Measurements from ENCODE around the gene SUSD1.
A peak's percentile ranks its signal among the peaks of the same experiment; 100 is the strongest.
"Not testable (repeated sequence)": the region's sequence is repeated elsewhere in the genome, so short reads cannot be mapped to it uniquely, and the experiment has no call there.

SUSD1 gene

DNA sequence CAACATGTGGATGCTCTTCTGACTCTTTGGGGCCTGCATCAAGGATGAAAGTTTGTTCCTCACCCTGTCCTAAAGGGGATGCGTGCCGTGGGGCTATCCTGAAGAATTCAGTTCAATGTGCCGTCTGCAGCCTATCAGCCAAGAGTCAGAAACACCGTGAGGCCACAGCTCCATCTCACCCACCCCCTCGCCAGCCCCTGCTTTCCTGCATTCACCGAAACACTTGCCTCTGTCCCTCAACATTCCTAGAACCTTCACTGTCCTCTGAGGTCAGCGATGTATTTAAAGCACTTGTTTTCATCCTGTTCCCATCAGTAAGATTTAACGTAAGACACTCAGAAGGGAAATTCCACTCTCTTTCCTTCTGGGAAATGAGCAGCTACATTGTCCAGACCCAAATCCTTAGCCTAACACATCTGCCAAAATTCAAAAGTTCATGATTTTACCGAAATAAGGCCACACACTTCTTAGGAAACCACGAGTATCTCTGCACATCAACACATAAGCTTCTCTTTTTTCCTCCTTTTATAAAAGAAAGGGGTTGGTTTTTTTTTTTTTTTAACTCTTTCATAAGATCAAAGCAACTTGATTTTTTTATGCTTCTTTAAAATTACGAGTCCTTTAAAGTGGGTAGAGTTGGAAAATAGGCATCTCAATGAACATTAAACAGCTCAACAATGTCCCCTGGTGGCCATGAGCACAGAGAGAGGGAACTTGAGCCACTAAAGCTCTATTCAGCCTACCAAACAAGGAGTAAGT is 100.7 kb downstream of the SUSD1 start:
- H3K9me3 ChIP-seq (ENCODE audit: control insufficient read depth in 1 of 2, low read length in 2 of 2): no peaks in the 10 kb centered on the region
- H3K27me3 ChIP-seq (ENCODE audit: low read depth, low read length): no peaks in the 10 kb centered on the region
- H3K27ac ChIP-seq (ENCODE audit: low read length): peak overlapping the region; percentile 83
- H3K36me3 ChIP-seq (ENCODE audit: control insufficient read depth in 1 of 2, insufficient read depth in 2 of 2, low read length in 2 of 2): no peaks in the 10 kb centered on the region
- H3K4me1 ChIP-seq (ENCODE audit: control insufficient read depth in 1 of 2, insufficient read depth in 2 of 2, low read length in 2 of 2): no peaks in the 10 kb centered on the region
- no peak overlapping the region for H3K4me3 ChIP-seq (ENCODE audit: low read depth in 1 of 2, low read length in 2 of 2)

DNA sequence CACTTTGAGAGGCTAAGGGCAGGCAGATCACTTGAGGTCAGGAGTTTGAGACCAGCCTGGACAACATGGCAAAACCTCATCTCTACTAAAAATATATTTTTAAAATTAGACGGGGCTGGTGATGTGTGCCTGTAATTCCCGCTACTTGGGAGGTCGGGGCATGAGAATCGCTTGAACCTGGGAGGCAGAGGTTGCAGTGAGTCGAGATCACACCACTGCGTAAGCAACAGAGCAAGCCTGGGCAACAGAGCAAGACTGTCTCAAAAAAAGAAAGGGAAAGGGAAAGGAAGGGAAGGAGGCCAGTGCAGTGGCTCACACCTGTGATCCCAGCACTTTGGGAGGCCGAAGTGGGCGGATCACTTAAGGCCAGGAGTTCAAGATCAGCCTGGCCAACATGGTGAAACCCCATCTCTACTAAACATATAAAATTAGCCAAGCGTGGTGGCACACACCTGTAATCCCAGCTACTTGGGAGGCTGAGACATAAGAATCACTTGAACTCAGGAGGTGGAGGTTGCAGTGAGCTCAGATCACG is 101.4 kb downstream of the SUSD1 start:
- peak overlapping the region; percentile 83 for H3K27ac ChIP-seq (ENCODE audit: low read length)
- H3K4me3 ChIP-seq (ENCODE audit: low read depth in 1 of 2, low read length in 2 of 2); H3K4me1 ChIP-seq (ENCODE audit: control insufficient read depth in 1 of 2, insufficient read depth in 2 of 2, low read length in 2 of 2): not testable (repeated sequence)

DNA sequence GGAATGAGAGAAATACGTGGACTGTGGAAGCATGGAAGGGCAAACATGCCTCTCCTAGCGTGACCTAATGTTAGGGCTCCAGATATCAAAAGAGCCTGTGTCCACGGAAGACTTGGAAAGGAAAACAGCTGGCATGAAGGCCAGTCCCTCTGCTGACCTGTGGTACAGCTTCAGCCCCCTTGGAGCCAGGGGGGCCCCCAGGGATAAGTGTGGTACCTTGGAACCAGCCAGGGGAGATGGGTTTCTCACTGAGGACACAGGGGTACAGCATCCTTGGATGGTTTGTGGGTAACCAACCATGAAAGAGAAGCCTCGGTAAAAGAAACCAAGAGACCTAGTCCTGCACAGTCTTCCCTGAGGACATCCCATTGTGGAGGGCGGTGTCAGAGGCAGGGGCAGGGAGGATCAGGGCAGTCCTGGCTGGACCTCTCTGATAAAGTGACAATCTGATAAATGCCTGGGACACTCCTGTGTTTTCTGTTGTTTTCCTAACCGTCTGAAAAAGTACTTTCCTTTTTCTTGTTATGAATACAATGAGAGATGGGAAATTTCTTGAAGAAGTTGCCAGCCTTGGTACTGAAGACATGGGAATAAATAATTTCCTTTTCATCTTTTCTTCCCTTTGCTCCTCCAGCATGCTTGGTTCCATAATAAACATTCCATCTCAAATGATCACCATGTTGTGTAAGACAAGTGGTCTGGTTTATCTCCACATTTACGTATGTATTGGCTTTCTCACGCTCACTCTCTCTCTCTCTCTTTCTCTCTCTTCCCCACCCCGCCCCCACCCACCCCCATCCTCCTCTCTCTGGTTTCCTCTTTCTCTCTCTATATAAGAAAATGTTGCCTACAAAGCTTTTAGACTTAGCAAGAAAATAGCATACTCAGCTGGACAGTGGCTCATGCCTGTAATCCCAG is 102.1 kb downstream of the SUSD1 start:
- H3K36me3 ChIP-seq (ENCODE audit: control insufficient read depth in 1 of 2, insufficient read depth in 2 of 2, low read length in 2 of 2): no peaks in the 10 kb centered on the region
- H3K9me3 ChIP-seq (ENCODE audit: control insufficient read depth in 1 of 2, low read length in 2 of 2): no peaks in the 10 kb centered on the region
- H3K4me1 ChIP-seq (ENCODE audit: control insufficient read depth in 1 of 2, insufficient read depth in 2 of 2, low read length in 2 of 2): no peaks in the 10 kb centered on the region
- H3K27me3 ChIP-seq (ENCODE audit: low read depth, low read length): no peaks in the 10 kb centered on the region
- H3K27ac ChIP-seq (ENCODE audit: low read length): peak overlapping the region; percentile 60
- no peak overlapping the region for H3K4me3 ChIP-seq (ENCODE audit: low read depth in 1 of 2, low read length in 2 of 2)

More for the DNA sequence above, 101.4 kb downstream of the SUSD1 start:
- not testable (repeated sequence) for H3K36me3 ChIP-seq (ENCODE audit: control insufficient read depth in 1 of 2, insufficient read depth in 2 of 2, low read length in 2 of 2); H3K27me3 ChIP-seq (ENCODE audit: low read depth, low read length); H3K9me3 ChIP-seq (ENCODE audit: control insufficient read depth in 1 of 2, low read length in 2 of 2)

DNA sequence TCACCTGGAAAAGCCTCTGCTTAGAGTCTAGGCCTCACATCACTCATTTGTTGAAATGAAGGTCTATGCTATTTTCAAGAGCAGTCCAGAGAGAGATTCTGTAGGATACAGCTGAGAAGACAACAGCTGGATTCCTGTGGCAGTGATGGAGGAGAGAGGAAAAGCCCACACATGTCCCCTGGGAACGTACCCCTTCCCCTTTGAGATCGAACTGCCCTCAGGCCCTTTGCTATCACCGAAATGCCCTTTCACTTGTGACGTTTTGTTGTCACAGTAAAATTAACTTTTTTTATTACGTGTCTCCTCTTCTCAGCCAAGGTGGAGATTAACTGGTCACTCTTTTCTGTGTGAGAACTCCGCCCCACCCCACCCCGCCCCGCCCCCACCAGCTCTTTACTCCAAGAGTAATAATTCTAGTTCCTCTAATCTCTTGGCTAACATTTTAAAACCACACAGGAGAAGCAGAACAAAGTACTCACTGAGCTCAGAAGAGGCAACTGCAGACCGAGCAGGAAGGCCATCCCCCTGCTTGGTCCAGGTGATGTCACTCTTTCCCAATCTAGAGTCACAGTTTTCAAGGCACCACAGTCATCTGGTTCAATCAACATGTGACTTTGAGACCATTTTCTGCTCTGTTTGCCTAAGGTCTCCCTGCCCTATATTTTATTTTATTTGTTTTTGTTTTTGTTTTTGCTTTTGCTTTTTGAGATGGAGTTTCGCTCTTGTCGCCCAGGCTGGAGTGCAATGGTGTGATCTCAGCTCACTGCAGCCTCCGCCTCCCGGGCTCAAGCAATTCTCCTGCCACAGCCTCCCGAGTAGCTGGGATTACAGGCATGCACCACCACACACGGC is 105.6 kb downstream of the SUSD1 start:
- Histone ChIP-seq H3K9me3 (ENCODE audit: control insufficient read depth in 1 of 2, low read length in 2 of 2) (no peaks in the 10 kb centered on the region), H3K27me3 (ENCODE audit: low read depth, low read length) (no peaks in the 10 kb centered on the region), H3K36me3 (ENCODE audit: control insufficient read depth in 1 of 2, insufficient read depth in 2 of 2, low read length in 2 of 2) (no peaks in the 10 kb centered on the region), H3K4me1 (ENCODE audit: control insufficient read depth in 1 of 2, insufficient read depth in 2 of 2, low read length in 2 of 2) (peaks cover 0 to 4% of the 10 kb centered on the region in 2 donors), H3K4me3 (ENCODE audit: low read depth in 1 of 2, low read length in 2 of 2) (no peak overlapping the region), H3K27ac (ENCODE audit: low read length) (no peak overlapping the region)

DNA sequence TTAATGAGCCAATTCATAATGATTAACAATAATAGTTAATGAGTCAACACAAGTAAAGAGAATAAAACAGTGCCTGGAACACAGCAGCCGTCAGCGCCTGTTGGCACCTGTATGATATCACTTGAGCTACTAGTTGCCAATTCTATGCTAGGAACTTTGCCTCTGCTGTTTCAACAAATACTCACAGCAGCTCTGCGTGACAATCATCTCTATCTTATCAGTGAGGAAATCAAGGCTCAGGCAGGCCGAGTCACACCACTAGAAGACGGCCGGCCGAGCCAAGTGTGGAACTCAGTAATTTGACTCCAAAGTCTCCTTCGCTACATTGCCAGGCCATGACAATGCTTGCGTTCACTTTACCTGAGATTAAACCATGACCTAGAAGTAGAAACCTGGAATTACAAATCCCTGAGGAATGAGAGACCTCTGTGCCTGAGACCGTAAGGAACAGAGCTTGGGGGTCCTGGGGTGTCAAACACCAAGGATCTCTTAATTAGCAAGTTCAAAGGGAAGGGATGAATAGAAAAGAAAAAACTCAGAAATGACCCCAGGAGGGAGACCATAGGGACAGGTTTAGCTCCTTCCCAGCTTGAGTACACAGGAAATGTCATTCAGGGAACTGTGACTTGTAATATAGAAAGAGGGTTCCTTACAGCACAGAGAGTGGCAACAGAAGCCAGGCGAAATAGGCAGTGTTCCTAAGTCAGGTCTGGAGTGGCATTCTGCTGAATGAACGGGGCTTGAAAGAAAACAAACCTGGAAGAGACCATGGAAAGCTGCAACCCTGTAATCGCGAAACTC is 109.1 kb downstream of the SUSD1 start:
- H3K27ac ChIP-seq (ENCODE audit: low read length): peak overlapping the region; percentile 62
- no peaks in the 10 kb centered on the region for H3K9me3 ChIP-seq (ENCODE audit: control insufficient read depth in 1 of 2, low read length in 2 of 2)
- H3K4me3 ChIP-seq (ENCODE audit: low read depth in 1 of 2, low read length in 2 of 2): no peak overlapping the region

DNA sequence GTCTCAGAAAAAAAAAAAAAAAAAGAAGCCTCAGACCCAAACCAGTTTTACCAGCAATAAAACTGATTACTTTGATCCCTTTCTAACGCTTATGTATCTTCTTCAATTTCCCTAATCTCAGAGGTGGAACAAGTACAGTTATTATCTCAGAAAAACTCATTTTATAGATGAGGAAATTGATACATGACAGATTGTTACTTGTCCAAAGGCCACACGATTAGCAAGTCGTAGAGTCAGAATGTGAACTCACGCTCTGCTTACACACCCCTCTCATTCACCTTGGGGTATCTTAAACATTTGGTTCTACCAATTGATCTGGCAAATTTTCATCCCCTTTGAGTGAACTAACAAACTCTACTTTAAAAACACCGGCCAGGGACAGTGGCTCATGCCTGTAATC is 110.2 kb downstream of the SUSD1 start:
- no peaks in the 10 kb centered on the region for H3K27me3 ChIP-seq (ENCODE audit: low read depth, low read length)
- H3K4me1 ChIP-seq (ENCODE audit: control insufficient read depth in 1 of 2, insufficient read depth in 2 of 2, low read length in 2 of 2): peaks cover 0 to 12% of the 10 kb centered on the region in 2 donors
- no peak overlapping the region for H3K4me3 ChIP-seq (ENCODE audit: low read depth in 1 of 2, low read length in 2 of 2)
- H3K36me3 ChIP-seq (ENCODE audit: control insufficient read depth in 1 of 2, insufficient read depth in 2 of 2, low read length in 2 of 2): no peaks in the 10 kb centered on the region
- H3K27ac ChIP-seq (ENCODE audit: low read length): no peak overlapping the region
- no peaks in the 10 kb centered on the region for H3K9me3 ChIP-seq (ENCODE audit: control insufficient read depth in 1 of 2, low read length in 2 of 2)

More for the DNA sequence above, 109.1 kb downstream of the SUSD1 start:
- Histone ChIP-seq H3K4me1 (ENCODE audit: control insufficient read depth in 1 of 2, insufficient read depth in 2 of 2, low read length in 2 of 2) (peaks cover 0 to 6% of the 10 kb centered on the region in 2 donors), H3K27me3 (ENCODE audit: low read depth, low read length) (no peaks in the 10 kb centered on the region), H3K36me3 (ENCODE audit: control insufficient read depth in 1 of 2, insufficient read depth in 2 of 2, low read length in 2 of 2) (no peaks in the 10 kb centered on the region)

DNA sequence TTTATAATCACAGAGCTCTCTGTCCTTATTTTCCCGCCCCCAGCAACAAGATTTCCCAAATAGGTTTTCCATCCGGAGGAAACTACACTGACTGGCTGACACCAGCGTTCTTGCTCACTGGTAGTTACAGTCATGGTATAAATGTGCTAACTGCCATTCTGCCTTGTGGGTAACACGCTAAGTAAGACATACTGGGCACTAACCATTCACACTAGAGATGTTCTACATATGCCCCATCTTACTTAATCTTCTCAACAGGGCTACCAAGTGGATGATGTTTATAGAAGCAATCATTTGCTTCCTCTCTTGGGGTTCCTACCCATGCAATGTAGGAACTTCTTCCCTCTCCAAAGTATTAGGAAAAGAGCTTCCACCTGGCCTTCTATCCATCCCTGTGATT is 111.5 kb downstream of the SUSD1 start:
- Histone ChIP-seq H3K4me3 (ENCODE audit: low read depth in 1 of 2, low read length in 2 of 2) (no peak overlapping the region), H3K4me1 (ENCODE audit: control insufficient read depth in 1 of 2, insufficient read depth in 2 of 2, low read length in 2 of 2) (peaks cover 0 to 12% of the 10 kb centered on the region in 2 donors), H3K36me3 (ENCODE audit: control insufficient read depth in 1 of 2, insufficient read depth in 2 of 2, low read length in 2 of 2) (no peaks in the 10 kb centered on the region), H3K9me3 (ENCODE audit: control insufficient read depth in 1 of 2, low read length in 2 of 2) (no peaks in the 10 kb centered on the region), H3K27ac (ENCODE audit: low read length) (no peak overlapping the region), H3K27me3 (ENCODE audit: low read depth, low read length) (no peaks in the 10 kb centered on the region)

DNA sequence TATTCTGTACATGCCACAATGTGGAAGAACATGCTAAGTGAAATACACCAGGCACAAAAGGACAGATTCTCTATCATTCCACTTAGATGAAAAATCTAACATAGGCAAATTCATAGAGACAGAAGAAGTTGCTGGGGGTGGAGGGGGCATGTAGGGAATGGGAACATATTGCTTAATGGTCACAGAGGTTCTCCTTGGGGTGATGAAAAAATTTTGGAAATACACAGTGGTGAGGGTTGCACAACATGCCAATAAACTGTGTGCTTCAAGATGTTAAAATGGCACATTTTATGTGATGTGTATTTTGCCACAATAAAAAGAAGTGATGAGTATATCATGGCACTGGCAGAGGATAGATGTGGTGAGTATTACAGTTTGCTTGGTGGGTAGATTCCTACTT is 111.9 kb downstream of the SUSD1 start:
- Histone ChIP-seq H3K4me3 (ENCODE audit: low read depth in 1 of 2, low read length in 2 of 2) (no peak overlapping the region), H3K36me3 (ENCODE audit: control insufficient read depth in 1 of 2, insufficient read depth in 2 of 2, low read length in 2 of 2) (no peaks in the 10 kb centered on the region), H3K9me3 (ENCODE audit: control insufficient read depth in 1 of 2, low read length in 2 of 2) (no peaks in the 10 kb centered on the region), H3K27ac (ENCODE audit: low read length) (no peak overlapping the region), H3K27me3 (ENCODE audit: low read depth, low read length) (no peaks in the 10 kb centered on the region), H3K4me1 (ENCODE audit: control insufficient read depth in 1 of 2, insufficient read depth in 2 of 2, low read length in 2 of 2) (peaks cover 0 to 12% of the 10 kb centered on the region in 2 donors)

DNA sequence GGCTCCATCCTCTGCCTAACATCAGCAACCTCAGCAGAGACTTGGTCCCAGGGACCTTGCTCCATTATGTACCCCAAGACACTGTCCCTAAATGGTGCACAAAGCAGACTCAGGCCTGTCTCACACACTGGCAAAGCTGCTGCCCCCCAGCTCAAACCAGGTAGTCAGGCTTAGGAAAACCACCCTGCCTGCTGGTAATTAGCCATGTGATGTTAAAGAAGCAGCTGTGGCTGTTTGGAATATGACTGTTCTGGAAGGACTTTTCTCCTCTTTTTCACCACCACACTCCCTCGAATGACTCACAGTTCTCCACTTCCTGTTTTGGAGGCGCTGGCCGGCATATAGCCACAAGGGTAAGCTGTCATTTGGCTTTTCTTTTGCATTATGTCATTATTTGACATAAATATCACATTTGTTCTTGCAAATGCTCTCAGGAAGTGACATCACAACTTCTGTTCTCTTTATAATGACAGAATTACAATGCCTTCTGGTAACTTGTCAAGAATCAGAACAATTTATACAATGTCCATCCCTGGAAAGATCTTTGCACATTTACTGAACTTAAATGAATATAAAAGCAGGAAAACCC is 113.9 kb downstream of the SUSD1 start:
- H3K4me3 ChIP-seq (ENCODE audit: low read depth in 1 of 2, low read length in 2 of 2): no peak overlapping the region
- peaks cover 0 to 12% of the 10 kb centered on the region in 2 donors for H3K4me1 ChIP-seq (ENCODE audit: control insufficient read depth in 1 of 2, insufficient read depth in 2 of 2, low read length in 2 of 2)
- peak overlapping the region; percentile 83 for H3K27ac ChIP-seq (ENCODE audit: low read length)
- no peaks in the 10 kb centered on the region for H3K36me3 ChIP-seq (ENCODE audit: control insufficient read depth in 1 of 2, insufficient read depth in 2 of 2, low read length in 2 of 2)
- H3K9me3 ChIP-seq (ENCODE audit: control insufficient read depth in 1 of 2, low read length in 2 of 2): no peaks in the 10 kb centered on the region
- H3K27me3 ChIP-seq (ENCODE audit: low read depth, low read length): no peaks in the 10 kb centered on the region

DNA sequence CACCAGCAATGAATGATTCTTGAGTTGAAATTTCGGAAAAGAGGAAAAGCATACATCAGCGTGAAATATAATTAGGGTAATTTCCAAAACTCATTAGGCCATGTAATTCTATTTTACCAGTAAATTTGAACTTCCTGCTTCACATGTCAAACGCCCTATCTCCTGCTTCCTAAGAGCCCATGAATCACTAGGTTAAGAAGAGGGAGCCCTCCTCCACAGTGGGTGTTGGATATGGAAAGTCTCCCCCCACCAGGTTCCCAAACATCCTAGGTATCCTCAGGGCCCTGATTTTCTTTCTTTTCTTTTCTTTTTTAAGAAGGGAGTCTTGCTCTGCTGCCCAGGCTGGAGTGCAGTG is 115.2 kb downstream of the SUSD1 start:
- H3K4me1 ChIP-seq (ENCODE audit: control insufficient read depth in 1 of 2, insufficient read depth in 2 of 2, low read length in 2 of 2): peaks cover 0 to 10% of the 10 kb centered on the region in 2 donors
- no peaks in the 10 kb centered on the region for H3K9me3 ChIP-seq (ENCODE audit: control insufficient read depth in 1 of 2, low read length in 2 of 2)
- H3K4me3 ChIP-seq (ENCODE audit: low read depth in 1 of 2, low read length in 2 of 2): no peak overlapping the region
- H3K36me3 ChIP-seq (ENCODE audit: control insufficient read depth in 1 of 2, insufficient read depth in 2 of 2, low read length in 2 of 2): no peaks in the 10 kb centered on the region
- H3K27me3 ChIP-seq (ENCODE audit: low read depth, low read length): no peaks in the 10 kb centered on the region
- no peak overlapping the region for H3K27ac ChIP-seq (ENCODE audit: low read length)
